Immature natural killer cell (primary cell): ENCODE data around the gene LRP11. TPM values are rescaled to one million over a fixed set of nuclear protein-coding genes. Genes with fewer than 3 reads are reported as not detected.

ENCODE experiments used
- DNase-seq, 3 donors: peaks; one replicate each; pipeline ENCODE4 v3.0.0; 2022; ENCODE audit warnings: mixed read lengths in 1 of 3
- H3K27ac Mint-ChIP-seq, 6 donors: one replicate each; pipeline ENCODE4 v1.8.0; 2020; ENCODE audit warnings: mixed read lengths in 6 of 6, mild to moderate bottlenecking in 5 of 6, inconsistent platforms in 4 of 6, moderate library complexity in 3 of 6
- H3K27me3 Mint-ChIP-seq, 3 donors: one replicate each; pipeline ENCODE4 v1.8.0; 2020 to 2021; ENCODE audit warnings: low read depth in 3 of 3, mild to moderate bottlenecking in 3 of 3, mixed read lengths in 3 of 3, moderate library complexity in 3 of 3, inconsistent platforms in 1 of 3
- H3K36me3 Mint-ChIP-seq, 3 donors: one replicate each; pipeline ENCODE4 v1.8.0; 2020; ENCODE audit warnings: mixed read lengths in 3 of 3, inconsistent platforms in 2 of 3, mild to moderate bottlenecking in 2 of 3
- H3K4me1 Mint-ChIP-seq, 2 donors: one replicate each; pipeline ENCODE4 v1.8.0; 2020; ENCODE audit warnings: inconsistent platforms in 2 of 2, mild to moderate bottlenecking in 2 of 2, mixed read lengths in 2 of 2, moderate library complexity in 1 of 2
- H3K4me3 Mint-ChIP-seq, 5 donors: one replicate each; pipeline ENCODE4 v1.8.0; 2020; ENCODE audit warnings: mild to moderate bottlenecking in 5 of 5, mixed read lengths in 5 of 5, inconsistent platforms in 3 of 5, moderate library complexity in 3 of 5
- H3K9me3 Mint-ChIP-seq, 6 donors: one replicate each; pipeline ENCODE4 v1.8.0; 2020; ENCODE audit warnings: mild to moderate bottlenecking in 6 of 6, mixed read lengths in 6 of 6, inconsistent platforms in 4 of 6, moderate library complexity in 3 of 6
- polyA plus RNA-seq, 3 donors: library from polyadenylated mRNA; unstranded; fragments of 300-500 nt; fragmentation: Illumina TruSeq; gene quantifications; one replicate each; pipeline ENCODE4 v1.2.3, GENCODE V29; 2021

The LRP11 gene
- polyA plus RNA-seq, 3 donors from 2014 or later = 0.34 to 0.73 TPM; not detected in 1

DNA sequence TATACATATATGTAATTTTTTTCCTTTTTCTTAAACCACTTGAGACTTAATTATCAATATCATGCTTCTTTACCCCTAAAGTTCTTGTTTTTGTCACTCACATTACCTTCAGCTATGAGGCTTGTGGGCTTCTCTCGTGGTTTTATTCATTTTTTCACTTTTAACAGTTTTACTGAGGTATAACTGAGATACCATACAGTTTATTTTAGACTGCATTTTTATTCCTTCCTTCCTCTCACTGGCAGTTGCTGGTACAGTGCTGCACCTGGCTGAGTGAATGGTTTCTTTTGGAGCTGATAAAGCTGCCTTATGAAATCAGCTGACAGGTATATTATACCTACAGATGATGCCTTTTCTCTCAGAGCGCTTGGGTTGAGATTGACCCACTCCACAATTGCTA is 54.4 kb downstream of the LRP11 start:
- no peaks in the 10 kb centered on the region for H3K9me3 Mint-ChIP-seq
- peaks cover 0 to 22% of the 10 kb centered on the region in 2 donors for H3K4me1 Mint-ChIP-seq
- DNase-seq = no peak
- peak overlapping the region in 1 of 6 donors; percentile 9 for H3K27ac Mint-ChIP-seq
- no peaks in the 10 kb centered on the region for H3K27me3 Mint-ChIP-seq
- no peak overlapping the region for H3K4me3 Mint-ChIP-seq
- peaks cover 13 to 22% (median 22%) of the 10 kb centered on the region in 3 donors for H3K36me3 Mint-ChIP-seq

- Mint-ChIP-seq H3K27me3 (no peaks in the 10 kb centered on the region), H3K4me1 (peaks cover 0 to 22% of the 10 kb centered on the region in 2 donors), H3K36me3 (peaks cover 18 to 24% (median 18%) of the 10 kb centered on the region in 3 donors), H3K4me3 (no peak overlapping the region), H3K9me3 (no peaks in the 10 kb centered on the region), H3K27ac (peak overlapping the region in 4 of 6 donors; percentile 5 to 61 (median 20))
- DNase-seq = no peak
Observed at GRCh38 chr6:149806127-149806526, 58.0 kb downstream of the LRP11 start.

- Mint-ChIP-seq H3K4me3 (no peak overlapping the region), H3K36me3 (peaks cover 0 to 13% (median 7%) of the 10 kb centered on the region in 3 donors), H3K27me3 (peaks cover 0 to 4% (median 0%) of the 10 kb centered on the region in 3 donors), H3K9me3 (no peaks in the 10 kb centered on the region), H3K27ac (no peak overlapping the region), H3K4me1 (peaks cover 0 to 10% of the 10 kb centered on the region in 2 donors)
- DNase-seq = no peak
Observed at GRCh38 chr6:149783551-149783950, 80.6 kb downstream of the LRP11 start.

GRCh38 chr6:149782337-149782736 is 81.8 kb downstream of the LRP11 start:
- H3K4me1 Mint-ChIP-seq = peaks cover 0 to 10% of the 10 kb centered on the region in 2 donors
- H3K27me3 Mint-ChIP-seq = peaks cover 0 to 2% (median 0%) of the 10 kb centered on the region in 3 donors
- H3K36me3 Mint-ChIP-seq = peaks cover 0 to 8% (median 3%) of the 10 kb centered on the region in 3 donors
- no peak for DNase-seq
- no peak overlapping the region for H3K4me3 Mint-ChIP-seq
- H3K27ac Mint-ChIP-seq = peak overlapping the region in 3 of 6 donors; percentile 13 to 23 (median 17)
- no peaks in the 10 kb centered on the region for H3K9me3 Mint-ChIP-seq

DNA sequence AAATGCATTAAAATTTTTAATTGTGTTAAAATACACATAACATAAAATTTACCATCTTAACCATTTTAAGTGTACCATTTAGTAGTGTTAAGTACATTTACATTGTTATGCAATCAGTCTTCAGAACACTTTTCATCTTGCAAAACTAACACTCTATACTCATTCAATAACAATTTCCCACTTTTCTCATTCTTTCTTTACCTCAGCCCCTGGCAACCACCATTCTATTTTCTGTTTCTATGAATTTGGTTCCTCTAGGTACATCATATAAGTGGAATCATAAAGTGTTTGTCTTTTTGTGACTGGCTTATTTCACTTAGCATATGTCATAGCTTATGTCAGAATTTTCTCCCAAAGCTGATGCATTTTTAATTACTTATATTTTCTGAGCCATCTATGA is 82.4 kb downstream of the LRP11 start:
- Mint-ChIP-seq H3K4me3 (no peak overlapping the region), H3K36me3 (peaks cover 0 to 8% (median 3%) of the 10 kb centered on the region in 3 donors)
- no peak for DNase-seq

GRCh38 chr6:149779644-149779963 is 84.6 kb downstream of the LRP11 start:
- no peak overlapping the region for H3K27ac Mint-ChIP-seq
- H3K27me3 Mint-ChIP-seq = peaks cover 0 to 2% (median 0%) of the 10 kb centered on the region in 3 donors
- no peaks in the 10 kb centered on the region for H3K9me3 Mint-ChIP-seq
- H3K36me3 Mint-ChIP-seq = peaks cover 0 to 15% (median 3%) of the 10 kb centered on the region in 3 donors
- DNase-seq = no peak
- H3K4me1 Mint-ChIP-seq = peaks cover 0 to 10% of the 10 kb centered on the region in 2 donors
- no peak overlapping the region for H3K4me3 Mint-ChIP-seq

More for the DNA sequence above, 82.4 kb downstream of the LRP11 start:
- H3K9me3 Mint-ChIP-seq = no peaks in the 10 kb centered on the region
- H3K4me1 Mint-ChIP-seq = peaks cover 0 to 10% of the 10 kb centered on the region in 2 donors
- H3K27ac Mint-ChIP-seq = no peak overlapping the region
- H3K27me3 Mint-ChIP-seq = peaks cover 0 to 2% (median 0%) of the 10 kb centered on the region in 3 donors

- no peak for DNase-seq
- peaks cover 0 to 2% (median 0%) of the 10 kb centered on the region in 3 donors for H3K27me3 Mint-ChIP-seq
- no peak overlapping the region for H3K27ac Mint-ChIP-seq
- H3K9me3 Mint-ChIP-seq = no peaks in the 10 kb centered on the region
- H3K36me3 Mint-ChIP-seq = peaks cover 0 to 15% (median 7%) of the 10 kb centered on the region in 3 donors
- H3K4me1 Mint-ChIP-seq = peaks cover 0 to 9% of the 10 kb centered on the region in 2 donors
- no peak overlapping the region for H3K4me3 Mint-ChIP-seq
Observed at GRCh38 chr6:149777624-149778023, 86.5 kb downstream of the LRP11 start.

- DNase-seq = no peak
- Mint-ChIP-seq H3K9me3 (no peaks in the 10 kb centered on the region), H3K27me3 (no peaks in the 10 kb centered on the region), H3K4me1 (peaks cover 6 to 12% of the 10 kb centered on the region in 2 donors), H3K36me3 (peaks cover 4 to 17% (median 4%) of the 10 kb centered on the region in 3 donors), H3K4me3 (no peak overlapping the region), H3K27ac (peak overlapping the region in 1 of 6 donors; percentile 26)
Observed at GRCh38 chr6:149771925-149772324, 92.2 kb downstream of the LRP11 start.

DNA sequence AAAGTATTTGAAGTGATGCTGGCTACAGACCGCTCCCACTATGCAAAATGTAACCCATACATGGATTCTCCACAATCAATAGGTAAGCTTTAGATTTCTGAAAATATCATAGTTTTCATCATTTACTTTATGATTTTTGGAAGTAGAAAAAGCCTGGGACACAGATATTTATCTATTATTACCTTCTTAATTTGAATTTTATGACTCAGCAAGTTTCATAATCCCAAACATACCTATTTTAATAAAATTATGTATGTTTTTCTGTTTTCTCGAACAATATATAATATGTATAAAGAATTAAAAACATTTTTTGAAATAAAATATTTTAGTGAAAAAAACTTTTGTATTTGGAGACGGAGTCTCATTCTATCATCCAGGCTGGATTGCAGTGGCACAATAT is 93.0 kb downstream of the LRP11 start:
- Mint-ChIP-seq H3K27ac (peak overlapping the region in 1 of 6 donors; percentile 41), H3K9me3 (no peaks in the 10 kb centered on the region), H3K4me1 (peaks cover 6 to 12% of the 10 kb centered on the region in 2 donors), H3K36me3 (peaks cover 9 to 23% (median 10%) of the 10 kb centered on the region in 3 donors), H3K27me3 (no peaks in the 10 kb centered on the region), H3K4me3 (no peak overlapping the region)
- no peak for DNase-seq

DNA sequence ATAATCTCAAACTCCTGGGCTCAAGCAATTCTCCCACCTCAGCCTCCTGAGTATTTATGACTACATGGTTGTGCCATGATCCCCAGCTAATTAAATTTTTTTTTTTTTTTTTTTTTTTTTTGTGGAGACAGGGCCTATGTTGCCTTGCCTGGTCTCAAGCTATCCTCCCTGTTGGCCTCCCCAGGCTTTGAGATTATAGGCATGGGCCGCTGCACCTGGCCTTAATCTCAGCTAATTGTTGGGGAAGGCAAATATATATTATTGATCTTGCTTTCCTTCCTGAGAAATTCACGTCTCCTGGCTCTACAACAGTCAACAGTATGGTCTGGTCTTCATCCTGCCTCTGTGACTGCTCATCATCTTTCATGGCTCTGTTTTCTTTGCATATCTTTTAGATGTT is 94.5 kb downstream of the LRP11 start:
- H3K4me1 Mint-ChIP-seq = peaks cover 6 to 12% of the 10 kb centered on the region in 2 donors
- no peaks in the 10 kb centered on the region for H3K9me3 Mint-ChIP-seq
- peaks cover 14 to 21% (median 14%) of the 10 kb centered on the region in 3 donors for H3K36me3 Mint-ChIP-seq
- H3K4me3 Mint-ChIP-seq = no peak overlapping the region
- DNase-seq = no peak
- no peaks in the 10 kb centered on the region for H3K27me3 Mint-ChIP-seq
- peak overlapping the region in 1 of 6 donors; percentile 64 for H3K27ac Mint-ChIP-seq

Other genes with a start within 250 kb of the LRP11 start
- gene KATNA1, start 215.6 kb downstream of the LRP11 start, polyA plus RNA-seq = 10 to 100 TPM; 21.4 to 30.7 (median 21.5) TPM
- 10 to 100 TPM in 1 of 3 donors, 1 to 10 TPM in 2; 3.8 to 13.5 (median 6.3) TPM for gene LATS1, start 146.3 kb downstream of the LRP11 start, polyA plus RNA-seq
- gene NUP43, start 117.8 kb downstream of the LRP11 start, polyA plus RNA-seq = 1 to 10 TPM; 1.5 to 6.8 (median 2.9) TPM
- 100 to 1,000 TPM; 160 to 283 (median 172) TPM for gene PCMT1, start 114.6 kb downstream of the LRP11 start, polyA plus RNA-seq
- gene RAET1E, start 33.8 kb upstream of the LRP11 start, polyA plus RNA-seq = not detected
- gene RAET1G, start 58.8 kb upstream of the LRP11 start, polyA plus RNA-seq = not detected
- gene ULBP2, start 77.7 kb upstream of the LRP11 start, polyA plus RNA-seq = under 1 TPM in 2 of 3 donors, not detected in 1; 0.83 to 0.88 TPM
- gene ULBP1, start 99.6 kb upstream of the LRP11 start, polyA plus RNA-seq = not detected
- gene RAET1L, start 161.2 kb upstream of the LRP11 start, polyA plus RNA-seq = not detected
- 1 to 10 TPM in 1 of 3 donors, under 1 TPM in 1, not detected in 1; 0.50 to 2.5 TPM for gene ULBP3, start 204.8 kb upstream of the LRP11 start, polyA plus RNA-seq